Aorta (tissue), 5 donors: ENCODE data around the gene EVI2A. TPM values are rescaled to one million over a fixed set of nuclear protein-coding genes. Genes with fewer than 3 reads are reported as not detected.
"Not testable (repeated sequence)": the region's sequence is repeated elsewhere in the genome, so short reads cannot be mapped to it uniquely, and the experiment has no call there.

ENCODE experiments used
- ATAC-seq: fragments of 200-7000 bp; cut with Tn5 transposase; one replicate; pipeline ENCODE4 v1.9.1; 2022; ENCODE audit warnings: moderate library complexity; ENCODE audit not compliant: low FRiP score
- DNase-seq, 2 donors: peaks; one replicate each; pipeline ENCODE4 v3.0.0-alpha.2; 2020
- H3K27ac ChIP-seq, 2 donors: one replicate each; pipeline ENCODE4 v1.5.1; 2013; ENCODE audit warnings: low read length in 2 of 2, mild to moderate bottlenecking in 2 of 2, moderate library complexity in 2 of 2, control low read depth in 1 of 2, inconsistent platforms in 1 of 2, low read depth in 1 of 2
- H3K27me3 ChIP-seq, 2 donors: one replicate each; pipeline ENCODE4 v1.6.1; 2013; ENCODE audit warnings: control low read depth in 1 of 2, low read length in 1 of 2, mild to moderate bottlenecking in 1 of 2, moderate library complexity in 1 of 2; ENCODE audit not compliant: insufficient read depth in 2 of 2, control insufficient read depth in 1 of 2
- H3K36me3 ChIP-seq, 2 donors: one replicate each; pipeline ENCODE4 v1.6.1; 2013; ENCODE audit warnings: control low read depth in 1 of 2, low read length in 1 of 2, mild to moderate bottlenecking in 1 of 2; ENCODE audit not compliant: insufficient read depth in 2 of 2, control insufficient read depth in 1 of 2
- H3K4me1 ChIP-seq, 2 donors: one replicate each; pipeline ENCODE4 v1.6.1; 2013; ENCODE audit warnings: low read length in 2 of 2, control low read depth in 1 of 2, mild to moderate bottlenecking in 1 of 2, moderate library complexity in 1 of 2; ENCODE audit not compliant: insufficient read depth in 2 of 2, control insufficient read depth in 1 of 2
- H3K4me3 ChIP-seq, 2 donors: one replicate each; pipeline ENCODE4 v1.5.1; 2013; ENCODE audit warnings: low read length in 2 of 2, control low read depth in 1 of 2, mild to moderate bottlenecking in 1 of 2
- H3K9me3 ChIP-seq: one replicate; pipeline ENCODE4 v1.6.1; 2013; ENCODE audit warnings: mild to moderate bottlenecking, low read length; ENCODE audit not compliant: control insufficient read depth
- WGBS, 2 donors: extraction: QIAGEN DNeasy Blood & Tissue Kit; methylation state at CpG; one replicate each; pipeline ENCODE4 v1.1.7; 2013; 5-methylcytosine and 5-hydroxymethylcytosine counted together
- intact Hi-C, 2 donors: fragments of 100-400 bp; cut with DNase I; formaldehyde crosslinking; loops; one replicate each; pipeline versions ENCODE4 v1.14.2 to v1.15.0; 2022
- polyA plus RNA-seq, 2 donors: library from polyadenylated mRNA; stranded (reverse); fragments of 200-250 nt; gene quantifications; one replicate each; pipeline ENCODE4 v1.2.3, GENCODE V29; 2013
- total RNA-seq, 2 donors: library from RNA; stranded (reverse); fragmentation: NEBNext Ultra II Directional; extraction: Animal tissue kit (Norgen Biotek cat#: 25700); gene quantifications; one replicate each; pipeline ENCODE4 v1.2.1, GENCODE V29; 2021
- donor health status: healthy with polysubstance abuse.
- donor health status: Bipolar disorder and iron deficiency.
- donor health status: DM: no; HTN: no; CAD: no.
- donor health status: DM: no; HTN: no; CAD: no.
- donor health status: DM: yes; HTN: yes; CAD: no.

EVI2A gene
- total and polyA plus RNA-seq, 4 donors, result 3.8 to 37.2 (median 12.4) TPM

DNA sequence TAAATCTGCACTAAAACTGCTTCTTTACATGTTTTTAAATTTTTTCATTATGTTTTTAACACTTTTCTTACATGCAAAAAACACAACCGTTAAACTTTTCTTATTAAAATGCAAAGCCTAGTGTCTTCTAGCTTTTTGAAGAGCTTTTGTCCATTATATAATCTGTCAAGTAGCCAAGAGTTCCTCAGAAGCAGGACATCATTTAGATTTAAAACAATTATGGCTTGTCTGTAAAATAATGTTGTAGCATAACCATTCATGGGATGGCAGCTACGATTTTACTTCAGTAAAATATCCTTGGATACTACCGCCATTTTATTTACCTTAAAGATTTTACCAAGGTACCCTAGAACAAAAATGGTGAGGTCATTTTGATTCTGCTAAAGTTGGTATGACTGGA, 27.2 kb downstream of the EVI2A start:
- 94 to 96% methylated on average over 3 of the region's 3 CpGs for WGBS, 2 donors

DNA sequence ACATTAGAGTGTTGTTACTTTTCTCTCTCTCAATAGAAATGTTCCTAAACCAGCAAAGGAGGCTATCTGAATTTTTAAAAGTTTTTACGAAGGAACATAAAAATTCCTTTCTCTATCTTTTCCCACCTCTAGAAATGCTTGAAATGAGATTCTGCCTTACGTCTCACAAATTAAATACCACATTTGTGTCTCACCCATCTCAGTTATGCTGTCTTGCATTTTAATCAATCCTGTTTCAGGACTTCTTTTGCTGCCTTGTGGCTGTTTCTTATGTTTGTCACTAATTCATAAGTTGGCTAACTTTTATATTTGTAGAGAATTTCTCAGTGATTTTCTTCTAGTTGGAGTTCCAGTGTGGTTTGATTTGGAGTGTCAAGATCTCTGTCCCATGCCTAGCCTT, 27.8 kb downstream of the EVI2A start:
- peaks cover 0 to 4% of the 10 kb centered on the region in 2 donors for H3K4me1 ChIP-seq
- WGBS, 2 donors, result 93 to 97% methylated on average over 2 of the region's 2 CpGs
- H3K36me3 ChIP-seq, result no peaks in the 10 kb centered on the region
- intact Hi-C loops, result no loop called here
- H3K9me3 ChIP-seq, result no peaks in the 10 kb centered on the region
- DNase-seq, result no peak
- H3K27ac ChIP-seq, result no peak overlapping the region
- no peaks in the 10 kb centered on the region for H3K27me3 ChIP-seq
- no peak for ATAC-seq
- no peak overlapping the region for H3K4me3 ChIP-seq

More for the DNA sequence above, 27.2 kb downstream of the EVI2A start:
- ATAC-seq (no peak), DNase-seq (no peak)
- Histone ChIP-seq H3K27me3 (no peaks in the 10 kb centered on the region), H3K27ac (no peak overlapping the region), H3K36me3 (no peaks in the 10 kb centered on the region), H3K4me1 (peaks cover 0 to 4% of the 10 kb centered on the region in 2 donors), H3K4me3 (no peak overlapping the region), H3K9me3 (no peaks in the 10 kb centered on the region)
- intact Hi-C loops, result no loop called here

DNA sequence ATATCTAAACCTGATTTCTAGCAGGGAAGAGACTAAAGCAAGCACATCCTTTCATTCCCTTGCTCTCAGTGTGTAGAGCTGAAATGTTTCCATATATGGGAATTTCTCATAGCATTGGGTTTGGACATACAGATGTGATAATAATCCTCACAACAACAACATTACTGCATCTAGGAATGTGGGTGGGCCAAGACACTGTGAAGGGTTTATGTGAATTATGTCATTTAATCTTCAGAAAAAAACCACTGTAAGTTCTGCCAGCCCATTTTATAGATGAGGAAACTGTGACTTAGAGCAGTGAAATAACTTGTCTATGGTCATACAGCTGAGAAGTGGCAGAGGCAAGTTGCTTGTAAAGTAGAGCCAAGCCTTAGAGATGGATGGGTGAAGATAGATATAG, 29.6 kb downstream of the EVI2A start:
- peaks cover 0 to 4% of the 10 kb centered on the region in 2 donors for H3K4me1 ChIP-seq
- no peaks in the 10 kb centered on the region for H3K27me3 ChIP-seq
- ATAC-seq, result no peak
- intact Hi-C loops, result no loop called here
- no peak for DNase-seq
- no peaks in the 10 kb centered on the region for H3K36me3 ChIP-seq
- H3K9me3 ChIP-seq, result no peaks in the 10 kb centered on the region
- no peak overlapping the region for H3K27ac ChIP-seq
- H3K4me3 ChIP-seq, result no peak overlapping the region

- no peak overlapping the region for H3K27ac ChIP-seq
- no peaks in the 10 kb centered on the region for H3K9me3 ChIP-seq
- 53 to 61% methylated on average over 3 of the region's 3 CpGs for WGBS, 2 donors
- H3K4me1 ChIP-seq, result peaks cover 0 to 3% of the 10 kb centered on the region in 2 donors
- ATAC-seq (no peak), DNase-seq (no peak)
- H3K36me3 ChIP-seq, result no peaks in the 10 kb centered on the region
- intact Hi-C loops, result no loop called here
- H3K4me3 ChIP-seq, result no peak overlapping the region
- H3K27me3 ChIP-seq, result no peaks in the 10 kb centered on the region
Observed at GRCh38 chr17:31289790-31290189, 31.6 kb downstream of the EVI2A start.

GRCh38 chr17:31287932-31288331, 33.5 kb downstream of the EVI2A start:
- 20% methylated on average over 1 of the region's 1 CpG; no CpG with 5 or more reads in 1 of the 2 donors for WGBS, 2 donors
- ATAC-seq, H3K9me3 ChIP-seq, H3K4me1 ChIP-seq, H3K36me3 ChIP-seq, intact Hi-C loops, H3K27ac ChIP-seq, DNase-seq, H3K27me3 ChIP-seq, H3K4me3 ChIP-seq: not testable (repeated sequence)

DNA sequence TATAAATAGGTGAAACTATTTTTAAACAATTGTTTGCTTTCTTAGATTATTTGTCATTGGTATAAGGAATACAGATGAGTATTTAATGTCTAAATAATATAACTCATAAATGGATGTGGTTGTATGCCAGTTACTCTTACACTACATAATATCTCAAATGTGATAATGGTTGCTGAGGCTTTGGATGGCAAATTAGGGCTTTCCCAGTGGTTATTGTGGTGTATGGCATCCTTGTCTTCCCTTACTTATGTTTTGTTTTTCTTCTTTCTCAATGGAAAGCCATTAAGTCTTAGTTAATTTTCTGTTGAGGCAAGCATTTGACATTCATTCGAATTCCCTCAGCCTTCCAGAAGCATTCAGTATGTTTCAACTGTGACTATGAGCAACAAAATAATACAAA, 34.8 kb downstream of the EVI2A start:
- Histone ChIP-seq H3K9me3 (no peaks in the 10 kb centered on the region), H3K4me3 (no peak overlapping the region), H3K27me3 (no peaks in the 10 kb centered on the region), H3K4me1 (no peaks in the 10 kb centered on the region), H3K27ac (no peak overlapping the region), H3K36me3 (no peaks in the 10 kb centered on the region)
- WGBS, 2 donors, result 91 to 97% methylated on average over 1 of the region's 1 CpG
- no peak for ATAC-seq
- intact Hi-C loops, result no loop called here
- DNase-seq, result no peak

- intact Hi-C loops, result no loop called here
- H3K4me1 ChIP-seq, result no peaks in the 10 kb centered on the region
- H3K27me3 ChIP-seq, result no peaks in the 10 kb centered on the region
- no peaks in the 10 kb centered on the region for H3K36me3 ChIP-seq
- DNase-seq, result no peak
- no peak overlapping the region for H3K27ac ChIP-seq
- H3K9me3 ChIP-seq, result no peaks in the 10 kb centered on the region
- H3K4me3 ChIP-seq, result no peak overlapping the region
- no peak for ATAC-seq
Observed at GRCh38 chr17:31283841-31284240, 37.6 kb downstream of the EVI2A start.

GRCh38 chr17:31281061-31281460, 40.4 kb downstream of the EVI2A start:
- Histone ChIP-seq H3K27me3 (no peaks in the 10 kb centered on the region), H3K9me3 (no peaks in the 10 kb centered on the region), H3K36me3 (peaks cover 2 to 7% of the 10 kb centered on the region in 2 donors), H3K27ac (no peak overlapping the region), H3K4me3 (no peak overlapping the region), H3K4me1 (no peaks in the 10 kb centered on the region)
- DNase-seq (no peak), ATAC-seq (no peak)
- intact Hi-C loops, result loop anchor here in 1 of 2 donors (2.0 kb wide), 1 partner anchor 56 kb away; no protein-coding TSS in a partner anchor
- WGBS, 2 donors, result 92 to 95% methylated on average over 2 of the region's 2 CpGs

GRCh38 chr17:31279401-31279800, 42.0 kb downstream of the EVI2A start:
- H3K27ac ChIP-seq, result no peak overlapping the region
- intact Hi-C loops, result no loop called here
- no peaks in the 10 kb centered on the region for H3K4me1 ChIP-seq
- ATAC-seq (no peak), DNase-seq (no peak)
- whole genome bisulfite sequencing, 2 donors, result 92 to 97% methylated on average over 2 of the region's 2 CpGs
- no peak overlapping the region for H3K4me3 ChIP-seq
- peaks cover 4 to 7% of the 10 kb centered on the region in 2 donors for H3K36me3 ChIP-seq
- no peaks in the 10 kb centered on the region for H3K9me3 ChIP-seq
- no peaks in the 10 kb centered on the region for H3K27me3 ChIP-seq
